Nephron progenitor cell (in vitro differentiated cells): ENCODE measurements around the gene FOXC1.

Experiments
- DNase-seq: peaks from one replicate; pipeline ENCODE4 v3.0.0; 2021
- H3K27ac Mint-ChIP-seq: 2 replicates; pipeline ENCODE4 v1.8.0; 2021; ENCODE audit warnings: mild to moderate bottlenecking, moderate library complexity, mixed read lengths
- H3K27me3 Mint-ChIP-seq: 2 replicates; pipeline ENCODE4 v1.8.0; 2021; ENCODE audit warnings: mild to moderate bottlenecking, low read depth, mixed read lengths; ENCODE audit not compliant: poor library complexity
- H3K36me3 Mint-ChIP-seq: 2 replicates; pipeline ENCODE4 v1.8.0; 2021; ENCODE audit warnings: low read depth, mixed read lengths
- H3K4me1 Mint-ChIP-seq: 2 replicates; pipeline ENCODE4 v1.8.0; 2021; ENCODE audit warnings: mixed read lengths
- H3K4me3 Mint-ChIP-seq: 2 replicates; pipeline ENCODE4 v1.8.0; 2021; ENCODE audit warnings: mild to moderate bottlenecking, moderate library complexity, mixed read lengths
- H3K9me3 Mint-ChIP-seq: 2 replicates; pipeline ENCODE4 v1.8.0; 2021; ENCODE audit warnings: mild to moderate bottlenecking, moderate library complexity, mixed read lengths
- TF ChIP-seq, protein P1 (sequence below): fragments of 200-600 bp; sonication (generic); IDR thresholded peaks from 2 replicates; pipeline ENCODE4 v1.5.0; 2021; ENCODE audit warnings: antibody characterized with exemption

FOXC1 gene

DNA sequence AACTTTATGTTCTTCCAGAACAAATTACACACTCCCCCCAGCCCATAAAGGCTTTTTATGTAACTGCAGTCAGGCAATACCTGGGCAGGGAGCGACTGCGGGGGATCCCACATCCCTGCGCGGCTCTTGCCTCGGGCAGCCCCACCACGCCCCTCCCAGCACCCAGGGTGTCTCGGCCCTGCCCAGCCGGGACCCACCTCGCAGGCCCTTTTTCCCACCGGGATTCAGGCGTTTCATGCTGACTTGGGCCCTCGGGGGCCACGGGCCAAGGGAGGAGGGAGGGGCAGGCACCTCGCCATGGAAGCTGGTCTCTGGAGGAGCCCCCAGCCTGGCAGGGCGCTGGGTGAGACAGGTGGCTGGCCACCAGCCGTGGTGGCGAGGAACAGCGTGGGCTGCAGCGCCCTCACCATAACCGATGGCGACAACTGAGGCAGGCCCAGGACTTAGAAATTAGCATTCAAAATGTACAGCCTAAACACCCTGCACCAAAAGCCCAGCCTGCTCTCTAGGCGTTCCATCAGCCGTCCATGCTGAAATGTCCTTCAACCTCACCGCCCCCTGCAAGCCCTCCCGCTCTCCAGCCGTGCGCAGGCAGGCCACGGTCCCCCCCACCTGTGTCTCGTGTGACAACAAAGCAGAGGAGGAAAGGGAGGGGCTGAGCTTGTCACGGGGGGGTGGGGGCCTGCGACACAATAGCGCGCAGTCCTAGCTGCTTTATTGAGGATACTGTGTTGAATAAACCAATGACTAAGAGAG is 15.1 kb upstream of the FOXC1 start:
- TF ChIP-seq, protein P1, sequence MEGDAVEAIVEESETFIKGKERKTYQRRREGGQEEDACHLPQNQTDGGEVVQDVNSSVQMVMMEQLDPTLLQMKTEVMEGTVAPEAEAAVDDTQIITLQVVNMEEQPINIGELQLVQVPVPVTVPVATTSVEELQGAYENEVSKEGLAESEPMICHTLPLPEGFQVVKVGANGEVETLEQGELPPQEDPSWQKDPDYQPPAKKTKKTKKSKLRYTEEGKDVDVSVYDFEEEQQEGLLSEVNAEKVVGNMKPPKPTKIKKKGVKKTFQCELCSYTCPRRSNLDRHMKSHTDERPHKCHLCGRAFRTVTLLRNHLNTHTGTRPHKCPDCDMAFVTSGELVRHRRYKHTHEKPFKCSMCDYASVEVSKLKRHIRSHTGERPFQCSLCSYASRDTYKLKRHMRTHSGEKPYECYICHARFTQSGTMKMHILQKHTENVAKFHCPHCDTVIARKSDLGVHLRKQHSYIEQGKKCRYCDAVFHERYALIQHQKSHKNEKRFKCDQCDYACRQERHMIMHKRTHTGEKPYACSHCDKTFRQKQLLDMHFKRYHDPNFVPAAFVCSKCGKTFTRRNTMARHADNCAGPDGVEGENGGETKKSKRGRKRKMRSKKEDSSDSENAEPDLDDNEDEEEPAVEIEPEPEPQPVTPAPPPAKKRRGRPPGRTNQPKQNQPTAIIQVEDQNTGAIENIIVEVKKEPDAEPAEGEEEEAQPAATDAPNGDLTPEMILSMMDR = no peak
- DNase-seq = no peak
- H3K4me1 Mint-ChIP-seq = peaks cover 44% of the 10 kb centered on the region
- no peak overlapping the region for H3K27ac Mint-ChIP-seq
- no peak overlapping the region for H3K4me3 Mint-ChIP-seq
- no peaks in the 10 kb centered on the region for H3K9me3 Mint-ChIP-seq
- no peaks in the 10 kb centered on the region for H3K36me3 Mint-ChIP-seq
- H3K27me3 Mint-ChIP-seq = peaks cover 28% of the 10 kb centered on the region

DNA sequence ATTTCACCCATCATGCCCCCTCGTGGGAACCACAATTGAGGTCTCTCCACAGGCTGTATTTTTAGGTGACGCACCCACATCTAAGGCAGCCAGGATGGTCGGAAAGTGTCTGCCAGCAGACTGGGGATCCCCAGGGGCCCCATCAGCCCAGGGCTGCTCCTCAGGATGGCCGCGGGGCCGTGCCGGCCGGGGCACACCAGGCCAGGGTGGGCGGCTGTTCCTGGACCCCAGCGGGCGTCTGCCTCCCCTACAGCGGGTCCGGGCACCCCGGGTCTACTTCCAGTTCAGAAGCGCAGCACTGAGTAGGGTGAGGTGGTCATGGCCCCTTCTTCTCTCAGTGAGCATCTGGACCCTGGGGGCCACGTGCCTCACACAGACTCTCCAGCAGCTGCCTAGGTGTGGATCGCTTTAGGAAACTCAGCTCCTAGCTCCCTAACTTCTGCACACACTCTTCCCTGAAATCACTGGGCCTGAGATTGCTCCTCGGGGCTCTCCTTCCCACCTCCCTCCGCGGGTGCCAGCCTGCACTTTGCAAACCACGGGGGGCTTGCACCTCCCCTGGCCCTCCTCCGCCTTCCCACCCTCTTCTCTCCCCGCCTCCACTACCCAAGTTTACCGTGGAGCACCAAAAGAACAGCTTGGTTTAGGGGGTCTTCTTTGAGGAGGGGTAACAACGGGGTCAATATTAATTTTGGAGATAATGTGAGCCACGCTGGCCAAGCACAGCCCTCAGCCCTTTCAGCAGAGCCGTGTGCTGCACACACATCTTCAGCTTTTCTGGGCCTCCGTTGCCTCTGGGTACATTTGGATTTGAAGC is 14.2 kb upstream of the FOXC1 start:
- Mint-ChIP-seq H3K36me3 (no peaks in the 10 kb centered on the region), H3K9me3 (no peaks in the 10 kb centered on the region), H3K27ac (no peak overlapping the region), H3K27me3 (peaks cover 31% of the 10 kb centered on the region), H3K4me3 (no peak overlapping the region), H3K4me1 (peaks cover 53% of the 10 kb centered on the region)
- no peak for DNase-seq
- TF ChIP-seq, protein P1 = no peak

DNA sequence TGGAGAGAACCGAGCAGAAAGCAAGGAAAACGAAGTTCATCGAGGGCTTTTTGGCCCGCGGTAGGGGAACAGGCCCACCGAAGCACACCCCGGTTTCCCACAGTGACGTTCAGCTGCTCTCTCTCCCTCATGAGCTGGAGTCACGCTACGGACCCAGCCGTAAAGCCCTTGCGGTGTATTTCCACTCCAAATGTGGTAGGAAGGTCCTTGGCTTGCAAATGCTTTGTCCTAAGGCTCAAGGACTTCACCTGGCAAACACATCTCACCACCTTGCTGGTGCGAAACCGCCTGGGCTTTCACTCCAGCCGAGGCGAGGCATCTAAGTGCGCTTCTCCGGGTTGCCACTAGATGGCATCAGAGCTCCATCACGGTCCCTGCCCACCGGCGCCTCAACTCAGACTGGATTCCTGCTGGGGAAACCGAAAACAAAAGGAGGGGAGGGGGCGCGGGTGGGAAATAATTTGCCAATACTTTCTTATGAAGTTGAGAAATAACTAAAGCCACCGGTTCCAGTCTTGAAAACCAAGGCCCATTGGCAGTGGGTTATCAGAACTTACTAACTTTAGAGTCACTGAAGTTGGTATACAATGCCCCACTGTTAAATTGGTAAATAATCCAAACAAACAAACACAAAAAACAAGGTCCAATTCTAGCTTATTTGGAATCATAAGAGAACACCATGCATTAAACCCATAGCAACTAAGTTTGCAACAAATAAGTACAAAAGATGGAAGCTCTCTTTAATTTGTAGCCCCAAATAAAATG is 13.4 kb upstream of the FOXC1 start:
- peak; percentile 80 for DNase-seq
- Mint-ChIP-seq H3K27ac (no peak overlapping the region), H3K4me1 (peaks cover 60% of the 10 kb centered on the region), H3K27me3 (peaks cover 32% of the 10 kb centered on the region), H3K9me3 (no peaks in the 10 kb centered on the region), H3K4me3 (peak overlapping the region; percentile 41), H3K36me3 (no peaks in the 10 kb centered on the region)
- TF ChIP-seq, protein P1 = peak; percentile 96

DNA sequence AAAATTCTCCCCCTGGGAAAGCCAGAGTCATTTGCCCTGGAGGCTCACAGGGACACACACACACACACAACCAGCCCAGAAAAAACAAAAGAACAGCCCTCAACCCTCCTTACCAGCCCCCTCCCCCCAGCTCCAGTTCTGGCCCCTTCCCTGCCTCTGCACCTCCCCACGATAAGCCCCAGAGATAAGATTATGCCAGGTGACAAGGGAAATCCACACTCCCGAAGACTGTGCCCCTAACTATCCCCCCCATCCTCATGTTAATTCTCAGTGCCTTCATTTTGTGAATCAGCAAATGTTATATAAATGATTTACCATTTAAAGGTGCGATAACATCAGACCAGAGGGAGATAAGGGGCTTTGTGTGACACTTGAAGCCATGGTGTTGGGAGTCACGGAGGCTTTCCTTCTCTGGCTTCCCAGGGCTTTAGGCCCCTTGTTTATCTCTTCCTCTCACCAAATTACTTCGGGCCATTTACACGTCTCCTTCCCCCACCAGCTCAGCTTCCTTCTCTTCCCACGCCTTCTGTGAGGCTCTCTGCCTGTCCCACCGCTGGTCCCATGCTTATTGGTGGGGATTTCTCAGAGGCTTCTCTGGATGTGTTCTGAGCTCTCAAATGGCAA is 12.5 kb upstream of the FOXC1 start:
- Mint-ChIP-seq H3K4me3 (peak overlapping the region; percentile 63), H3K36me3 (no peaks in the 10 kb centered on the region), H3K4me1 (peaks cover 61% of the 10 kb centered on the region), H3K27ac (no peak overlapping the region), H3K9me3 (no peaks in the 10 kb centered on the region), H3K27me3 (peaks cover 25% of the 10 kb centered on the region)
- no peak for DNase-seq
- TF ChIP-seq, protein P1 = no peak

DNA sequence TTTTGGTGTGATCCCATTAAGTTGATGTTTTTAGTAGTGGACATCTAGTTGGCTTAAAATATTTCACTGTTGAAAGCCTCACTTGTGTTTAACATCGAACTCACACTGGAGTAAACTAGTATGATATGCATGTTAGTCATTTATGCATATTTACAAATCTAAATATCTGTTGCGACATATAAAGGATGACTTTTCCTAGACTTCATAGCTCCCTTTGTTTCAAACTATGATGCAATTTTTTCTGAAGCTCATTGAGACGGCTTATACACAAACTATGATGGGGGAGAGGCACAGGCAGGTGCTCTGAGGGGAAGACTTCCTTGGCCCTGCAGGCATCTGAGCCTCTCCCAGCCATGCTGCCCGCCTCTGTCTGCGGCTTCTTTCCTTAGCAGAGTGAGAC is 11.8 kb upstream of the FOXC1 start:
- Mint-ChIP-seq H3K27ac (no peak overlapping the region), H3K9me3 (no peaks in the 10 kb centered on the region), H3K4me1 (peaks cover 59% of the 10 kb centered on the region), H3K4me3 (no peak overlapping the region), H3K27me3 (peaks cover 29% of the 10 kb centered on the region), H3K36me3 (no peaks in the 10 kb centered on the region)
- TF ChIP-seq, protein P1 = no peak
- DNase-seq = no peak
